Activated CD8-positive, alpha-beta T cell treated with anti-CD3 and anti-CD28 coated beads for 36 hours (primary cell): Measurements from ENCODE around the gene SLC4A2. TPM values are rescaled to one million over a fixed set of nuclear protein-coding genes. Genes with fewer than 3 reads are reported as not detected.

ENCODE experiments used
- ATAC-seq: fragments of 200-7000 bp; cut with Tn5 transposase; one replicate; pipeline ENCODE4 v1.10.0; 2021; ENCODE audit warnings: mild to moderate bottlenecking, moderate library complexity
- CTCF ChIA-PET: fragments of 350-600 bp; sonication (Branson Sonifier 250); formaldehyde crosslinking; loops from one replicate; lab custom pipeline; 2021; ENCODE audit warnings: antibody characterized with exemption; lab: Charles Lee
- POLR2A ChIA-PET: fragments of 350-600 bp; sonication (Branson Sonifier 250); formaldehyde crosslinking; loops from one replicate; lab custom pipeline; 2021; ENCODE audit warnings: antibody characterized with exemption; lab: Charles Lee
- DNase-seq: peaks from one replicate; pipeline ENCODE4 v3.0.0-alpha.2; 2020
- H3K27ac Mint-ChIP-seq: one replicate; pipeline ENCODE4 v1.8.0; 2021; ENCODE audit warnings: mild to moderate bottlenecking, mixed read lengths
- H3K27me3 Mint-ChIP-seq: one replicate; pipeline ENCODE4 v1.8.0; 2021; ENCODE audit warnings: mixed read lengths
- H3K36me3 Mint-ChIP-seq: one replicate; pipeline ENCODE4 v1.8.0; 2021; ENCODE audit warnings: low read depth, mixed read lengths
- H3K4me1 Mint-ChIP-seq: one replicate; pipeline ENCODE4 v1.8.0; 2021; ENCODE audit warnings: low read depth, mixed read lengths
- H3K4me3 Mint-ChIP-seq: one replicate; pipeline ENCODE4 v1.8.0; 2021; ENCODE audit warnings: mild to moderate bottlenecking, moderate library complexity, mixed read lengths
- H3K9me3 Mint-ChIP-seq: one replicate; pipeline ENCODE4 v1.8.0; 2021; ENCODE audit warnings: mixed read lengths
- intact Hi-C: fragments of 100-400 bp; cut with micrococcal nuclease; formaldehyde crosslinking; loops from one replicate; pipeline ENCODE4 v1.10.0; 2022
- total RNA-seq, 2 experiments: library from RNA; stranded (reverse); gene quantifications; one replicate each; pipeline ENCODE4 v1.2.3, GENCODE V29; 2021
- TF ChIP-seq, protein P1 (sequence below): fragments of 200-600 bp; IDR thresholded peaks from one replicate; pipeline ENCODE4 v1.8.0; 2022; ENCODE audit warnings: antibody characterized with exemption, mild to moderate bottlenecking

The SLC4A2 gene
- total RNA-seq, 2 experiments from 2014 or later = 42.7 to 46.1 TPM

DNA sequence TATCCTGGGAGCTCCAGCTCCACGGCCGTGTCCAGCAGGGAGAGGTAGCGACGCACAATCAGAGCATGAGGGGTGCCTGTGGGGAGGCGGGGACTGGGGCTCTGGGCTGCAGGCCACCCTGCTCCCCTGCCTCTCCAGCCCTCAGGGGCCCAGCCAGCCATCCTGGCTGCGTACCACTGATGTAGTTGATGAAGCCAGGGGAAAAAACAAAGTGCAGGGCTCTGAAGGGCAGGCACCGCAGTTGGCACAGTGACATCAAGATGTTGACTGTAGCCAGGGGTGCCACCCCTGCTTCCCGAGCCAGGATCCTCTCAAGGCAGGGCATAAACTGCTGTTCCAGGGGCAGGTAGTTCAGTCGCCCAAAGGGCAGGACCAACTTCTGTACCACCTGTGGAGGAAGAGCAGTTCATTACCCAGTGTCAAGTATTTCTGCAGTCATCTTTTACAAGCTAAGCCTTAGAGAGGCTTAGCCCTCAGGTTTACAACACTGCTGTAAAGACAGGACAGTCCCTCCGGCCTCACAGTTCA, 18.4 kb downstream of the SLC4A2 start:
- Mint-ChIP-seq H3K27me3 (no peaks in the 10 kb centered on the region), H3K4me3 (peak overlapping the region; percentile 18), H3K9me3 (no peaks in the 10 kb centered on the region), H3K36me3 (peaks cover 23% of the 10 kb centered on the region), H3K4me1 (peaks cover 26% of the 10 kb centered on the region), H3K27ac (peak overlapping the region; percentile 53)
- TF ChIP-seq, protein P1, sequence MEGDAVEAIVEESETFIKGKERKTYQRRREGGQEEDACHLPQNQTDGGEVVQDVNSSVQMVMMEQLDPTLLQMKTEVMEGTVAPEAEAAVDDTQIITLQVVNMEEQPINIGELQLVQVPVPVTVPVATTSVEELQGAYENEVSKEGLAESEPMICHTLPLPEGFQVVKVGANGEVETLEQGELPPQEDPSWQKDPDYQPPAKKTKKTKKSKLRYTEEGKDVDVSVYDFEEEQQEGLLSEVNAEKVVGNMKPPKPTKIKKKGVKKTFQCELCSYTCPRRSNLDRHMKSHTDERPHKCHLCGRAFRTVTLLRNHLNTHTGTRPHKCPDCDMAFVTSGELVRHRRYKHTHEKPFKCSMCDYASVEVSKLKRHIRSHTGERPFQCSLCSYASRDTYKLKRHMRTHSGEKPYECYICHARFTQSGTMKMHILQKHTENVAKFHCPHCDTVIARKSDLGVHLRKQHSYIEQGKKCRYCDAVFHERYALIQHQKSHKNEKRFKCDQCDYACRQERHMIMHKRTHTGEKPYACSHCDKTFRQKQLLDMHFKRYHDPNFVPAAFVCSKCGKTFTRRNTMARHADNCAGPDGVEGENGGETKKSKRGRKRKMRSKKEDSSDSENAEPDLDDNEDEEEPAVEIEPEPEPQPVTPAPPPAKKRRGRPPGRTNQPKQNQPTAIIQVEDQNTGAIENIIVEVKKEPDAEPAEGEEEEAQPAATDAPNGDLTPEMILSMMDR = no peak
- DNase-seq (no peak), ATAC-seq (no peak)
- POLR2A ChIA-PET = interaction anchor here (0.5 to 2.1 kb wide), 6 partner anchors 10 to 19 kb away, joined by 3 to 8 read pairs (median 4); partner anchors contain the start of gene SLC4A2
- intact Hi-C loops = no loop called here
- CTCF ChIA-PET = interaction anchor here (1.1 to 1.3 kb wide), 3 partner anchors 10 to 67 kb away, joined by 3 to 5 read pairs (median 3); no protein-coding TSS in a partner anchor

DNA sequence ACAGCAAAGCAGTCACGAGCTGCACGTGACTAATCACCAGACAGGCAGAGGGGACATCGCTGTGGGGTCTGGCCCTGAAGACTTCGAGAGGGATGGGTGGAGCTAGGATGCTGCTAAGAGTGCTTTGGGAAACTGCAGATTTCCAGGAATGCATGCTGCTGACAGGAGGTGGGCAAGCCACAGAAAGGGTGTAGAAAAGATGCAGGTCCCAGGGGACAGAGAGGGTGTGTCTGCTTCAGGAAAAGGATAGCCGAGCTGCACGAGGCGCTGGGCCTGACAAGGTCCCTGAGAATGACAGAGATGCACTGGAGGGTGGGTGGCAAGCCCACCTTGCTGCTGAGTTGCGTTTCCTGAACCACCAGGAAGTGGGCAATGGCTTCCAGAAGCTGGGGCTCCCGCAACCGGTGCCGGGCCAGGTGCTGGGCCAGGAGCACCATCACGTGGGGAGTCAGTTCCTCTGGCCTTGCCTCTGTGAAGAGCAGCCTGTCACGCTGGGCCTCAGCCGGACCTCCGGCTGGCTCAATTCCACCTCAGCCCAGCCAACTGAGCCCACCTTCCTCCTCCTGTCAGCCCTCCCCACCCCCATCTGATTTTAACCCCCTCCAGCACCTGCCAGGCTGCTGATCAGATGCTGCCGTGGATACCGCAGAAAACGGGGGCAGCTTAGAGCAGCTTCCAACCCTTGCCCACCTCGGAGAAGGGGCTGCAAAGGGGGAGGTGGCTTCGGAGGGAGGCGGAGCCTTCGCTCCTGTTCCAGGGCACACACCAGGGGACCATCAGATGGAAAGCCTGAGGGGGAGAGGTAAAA, 19.0 kb downstream of the SLC4A2 start:
- Mint-ChIP-seq H3K9me3 (no peaks in the 10 kb centered on the region), H3K27ac (peak overlapping the region; percentile 53), H3K27me3 (no peaks in the 10 kb centered on the region), H3K36me3 (peaks cover 23% of the 10 kb centered on the region), H3K4me3 (peak overlapping the region; percentile 83), H3K4me1 (peaks cover 28% of the 10 kb centered on the region)
- DNase-seq (no peak), ATAC-seq (no peak)
- intact Hi-C loops = no loop called here
- TF ChIP-seq, protein P1 = no peak
- ChIA-PET CTCF (interaction anchor here (1.3 kb wide), 1 partner anchor 60 kb away, joined by 3 read pairs; no protein-coding TSS in a partner anchor), POLR2A (interaction anchor here (0.8 to 2.1 kb wide), 6 partner anchors 10 to 20 kb away, joined by 3 to 8 read pairs (median 4); partner anchors contain the start of gene SLC4A2)

DNA sequence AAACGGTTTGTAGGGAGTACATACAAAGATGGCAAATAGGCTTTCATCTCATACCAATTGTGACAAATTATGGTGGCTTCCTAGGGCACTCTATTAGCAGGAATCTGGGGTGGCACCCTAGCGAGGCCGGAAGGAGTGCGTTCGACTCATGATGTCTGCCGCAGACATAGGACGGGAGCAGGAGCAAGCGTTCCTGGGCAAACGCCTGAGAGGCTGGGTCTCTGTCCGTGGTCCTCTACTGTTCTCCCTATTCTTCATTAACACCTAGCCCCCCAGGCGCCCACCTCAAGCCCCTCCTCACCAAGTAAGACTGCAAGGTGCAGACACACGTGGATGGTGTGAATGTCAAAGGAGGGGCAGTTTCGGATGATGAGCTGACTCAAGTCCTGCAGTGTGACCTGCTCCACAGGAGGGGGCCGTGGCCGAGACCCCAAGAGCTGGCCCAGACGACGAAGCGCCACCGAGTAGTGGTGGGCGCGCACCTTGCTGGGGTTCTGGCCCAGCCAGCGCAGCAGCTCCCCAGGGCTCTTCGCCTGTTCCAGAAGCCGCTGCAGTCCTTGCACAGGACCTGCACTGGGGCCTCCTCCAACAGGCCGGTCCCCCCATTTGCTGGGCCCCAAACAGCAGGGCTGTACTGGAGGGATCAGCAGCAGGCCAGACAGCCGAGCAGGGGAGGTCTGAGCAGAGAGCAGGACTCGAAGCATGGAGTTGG, 20.0 kb downstream of the SLC4A2 start:
- intact Hi-C loops = no loop called here
- Mint-ChIP-seq H3K4me3 (peak overlapping the region; percentile 83), H3K27me3 (no peaks in the 10 kb centered on the region), H3K4me1 (peaks cover 28% of the 10 kb centered on the region), H3K36me3 (peaks cover 21% of the 10 kb centered on the region), H3K9me3 (no peaks in the 10 kb centered on the region), H3K27ac (peak overlapping the region; percentile 80)
- TF ChIP-seq, protein P1 = no peak
- POLR2A ChIA-PET = interaction anchor here (1.2 to 1.7 kb wide), 2 partner anchors 13 to 19 kb away, joined by 4 to 8 read pairs; no protein-coding TSS in a partner anchor
- no peak for ATAC-seq
- no peak for DNase-seq
- CTCF ChIA-PET = no interaction called here

DNA sequence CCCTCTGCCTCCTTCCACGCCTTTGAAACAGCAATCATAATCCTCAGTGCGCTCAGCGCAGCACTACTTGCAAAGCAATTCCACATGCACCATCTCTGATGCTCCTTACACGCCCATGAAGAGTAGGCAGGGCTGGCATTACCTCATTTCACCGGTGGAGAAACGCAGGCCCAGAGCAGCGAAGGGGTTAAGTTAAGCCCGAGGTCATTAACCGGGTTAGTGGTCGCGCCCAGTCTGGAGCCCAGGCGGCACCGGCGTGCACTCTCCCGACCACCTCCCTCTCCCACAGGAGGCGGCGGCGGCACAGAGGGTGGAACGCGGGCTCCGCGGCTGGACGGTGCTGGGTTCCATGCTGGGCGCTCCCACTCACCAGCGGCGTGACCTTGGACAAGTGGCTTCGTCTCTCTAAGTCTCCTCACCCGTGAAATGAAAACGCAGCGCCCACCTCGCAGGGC, 20.7 kb downstream of the SLC4A2 start:
- no peaks in the 10 kb centered on the region for H3K9me3 Mint-ChIP-seq
- peaks cover 4% of the 10 kb centered on the region for H3K27me3 Mint-ChIP-seq
- no peak for DNase-seq
- TF ChIP-seq, protein P1 = peak; percentile 8
- H3K36me3 Mint-ChIP-seq = peaks cover 21% of the 10 kb centered on the region
- H3K4me3 Mint-ChIP-seq = peak overlapping the region; percentile 83
- intact Hi-C loops = no loop called here
- H3K27ac Mint-ChIP-seq = peak overlapping the region; percentile 80
- ChIA-PET POLR2A (interaction anchor here (1.2 kb wide), 1 partner anchor 11 kb away, joined by 3 read pairs; no protein-coding TSS in a partner anchor), CTCF (interaction anchor here (0.7 to 1.2 kb wide), 4 partner anchors 11 to 63 kb away, joined by 3 to 6 read pairs (median 3); no protein-coding TSS in a partner anchor)
- ATAC-seq = peak; percentile 0
- peaks cover 33% of the 10 kb centered on the region for H3K4me1 Mint-ChIP-seq
